Erythroblast (primary cell): ENCODE measurements around the gene GPA33.

ENCODE experiments used
- GATA1 ChIP-seq: IDR thresholded peaks from 2 replicates; pipeline ENCODE4 v1.6.1; 2011; ENCODE audit warnings: low read depth, mild to moderate bottlenecking, control low read depth, low read length, moderate library complexity
- POLR2A ChIP-seq: IDR thresholded peaks from 2 replicates; pipeline ENCODE4 v1.6.1; 2011; ENCODE audit warnings: mild to moderate bottlenecking, low read length

DNA sequence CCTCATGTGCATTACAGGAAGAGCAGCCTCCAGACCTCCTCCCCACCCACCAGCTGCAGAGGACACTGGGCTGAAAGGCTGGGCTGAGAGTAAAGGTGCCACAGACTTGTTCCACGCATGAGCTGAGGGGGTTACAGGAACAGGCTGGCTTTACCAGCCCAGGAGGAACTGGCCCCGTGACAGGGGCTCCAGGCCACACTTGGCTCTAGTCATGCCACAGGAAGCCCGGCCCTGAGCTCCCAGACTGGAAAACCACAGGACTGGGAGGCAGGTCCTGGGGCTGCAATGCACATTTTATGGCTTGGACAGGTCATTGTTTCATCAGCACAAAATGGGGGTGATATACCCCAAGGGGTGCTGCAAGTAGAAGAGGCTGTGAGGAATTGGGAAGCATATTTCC is 35.6 kb downstream of the GPA33 start:
- no peak for TF ChIP-seq POLR2A
- TF ChIP-seq GATA1, result no peak
